IPS-18c (cell line): ENCODE data around the gene DCAF6.

Source experiments
- H3K4me3 ChIP-seq: 2 replicates; pipeline ENCODE4 v1.7.0; 2013; ENCODE audit warnings: low read depth, mild to moderate bottlenecking, low read length, moderate library complexity; ENCODE audit not compliant: insufficient read depth
- H3K9me3 ChIP-seq: one replicate; pipeline ENCODE4 v1.6.1; 2013; ENCODE audit warnings: mild to moderate bottlenecking, low read length, moderate library complexity; ENCODE audit not compliant: control insufficient read depth, insufficient read depth

Gene DCAF6

DNA sequence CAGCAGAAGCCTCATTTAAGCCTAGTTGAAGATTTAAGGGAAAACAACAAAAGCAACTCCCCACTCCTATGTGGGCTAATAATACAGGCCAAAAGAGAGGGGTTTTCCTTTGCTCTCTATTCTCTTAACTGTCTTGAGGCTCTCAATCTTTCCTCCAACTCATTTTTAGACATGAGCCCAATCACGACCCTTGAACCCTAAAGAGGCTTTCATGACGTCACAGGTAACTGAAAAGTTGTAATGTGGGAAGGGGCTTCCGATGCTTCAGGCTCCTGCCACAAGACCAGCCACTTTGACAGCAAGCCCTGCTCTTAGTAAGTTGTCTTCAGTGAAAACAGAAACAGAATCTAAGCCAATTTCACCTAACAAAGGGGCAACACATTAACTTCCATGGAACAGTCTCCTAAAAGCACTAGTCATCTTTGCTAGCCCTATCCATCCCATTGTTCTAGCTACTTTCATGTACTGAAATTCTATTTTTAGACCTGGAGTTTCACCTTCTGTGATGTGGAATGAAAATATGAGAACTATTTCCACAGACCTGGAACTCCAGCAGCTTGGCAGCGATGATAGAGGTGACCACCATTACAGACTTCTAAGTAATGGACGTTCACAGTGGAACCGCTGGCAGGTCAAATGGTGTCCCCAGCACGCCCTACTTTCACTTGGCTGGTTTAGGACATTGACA is 164.0 kb downstream of the DCAF6 start:
- Histone ChIP-seq H3K9me3 (no peaks in the 10 kb centered on the region), H3K4me3 (no peak overlapping the region)

DNA sequence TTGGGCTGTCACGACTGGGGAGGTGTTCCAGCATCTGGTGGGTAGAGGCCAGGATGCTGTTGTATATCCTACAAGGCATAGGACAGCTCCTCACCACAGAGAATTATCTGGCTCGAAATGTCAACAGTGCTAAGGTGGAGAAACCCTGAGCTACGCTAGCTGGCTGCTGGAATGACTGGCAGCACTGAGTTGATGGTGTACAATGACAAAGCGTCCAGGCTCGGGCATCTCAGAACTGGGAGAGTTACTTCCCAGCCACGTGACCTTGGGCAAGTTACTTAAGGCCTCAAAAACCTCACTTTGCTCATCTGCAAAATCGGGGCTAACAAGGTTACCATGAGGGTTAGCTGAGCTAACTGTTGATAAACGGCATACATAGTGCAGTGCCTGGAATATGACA is 164.9 kb downstream of the DCAF6 start:
- Histone ChIP-seq H3K9me3 (no peaks in the 10 kb centered on the region), H3K4me3 (no peak overlapping the region)

DNA sequence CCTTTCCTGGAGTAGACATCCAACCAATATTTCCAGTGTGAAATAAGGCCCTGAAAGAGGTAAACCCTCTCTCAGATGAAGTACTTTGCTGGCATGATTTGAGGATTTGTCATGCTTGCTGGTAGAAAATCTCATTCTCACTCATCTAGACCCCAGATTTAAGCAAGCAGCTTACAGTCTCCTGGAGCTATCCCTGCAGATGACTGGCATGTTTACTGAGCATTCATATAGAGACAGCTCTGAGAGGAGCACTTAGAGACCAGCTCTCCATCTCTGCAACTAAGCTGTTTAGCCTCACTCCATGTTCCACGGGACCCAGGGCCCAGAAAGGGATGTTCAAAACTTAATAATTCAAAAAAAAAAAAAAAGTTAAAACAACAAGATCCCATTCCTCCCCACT is 166.0 kb downstream of the DCAF6 start:
- no peaks in the 10 kb centered on the region for H3K9me3 ChIP-seq
- H3K4me3 ChIP-seq: no peak overlapping the region

DNA sequence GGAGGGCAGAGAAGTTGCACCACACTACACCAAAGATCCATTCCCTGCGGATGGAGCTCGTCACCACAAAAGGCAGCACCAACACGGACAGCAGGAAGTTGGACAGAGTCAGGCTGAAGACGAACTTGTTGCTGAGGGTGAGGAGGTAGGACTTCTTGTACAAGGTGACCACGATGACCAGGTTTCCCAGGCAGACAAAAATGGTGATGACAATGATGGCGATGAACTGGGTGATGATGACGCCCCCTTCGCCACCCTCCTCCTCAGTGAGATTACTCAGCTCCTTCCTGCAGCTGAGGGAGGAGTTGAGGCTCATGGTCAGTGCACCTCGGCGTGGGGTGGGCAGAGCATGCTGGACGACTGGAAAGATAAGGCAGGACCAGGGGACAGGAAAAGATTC is 168.1 kb downstream of the DCAF6 start:
- no peak overlapping the region for H3K4me3 ChIP-seq
- no peaks in the 10 kb centered on the region for H3K9me3 ChIP-seq

DNA sequence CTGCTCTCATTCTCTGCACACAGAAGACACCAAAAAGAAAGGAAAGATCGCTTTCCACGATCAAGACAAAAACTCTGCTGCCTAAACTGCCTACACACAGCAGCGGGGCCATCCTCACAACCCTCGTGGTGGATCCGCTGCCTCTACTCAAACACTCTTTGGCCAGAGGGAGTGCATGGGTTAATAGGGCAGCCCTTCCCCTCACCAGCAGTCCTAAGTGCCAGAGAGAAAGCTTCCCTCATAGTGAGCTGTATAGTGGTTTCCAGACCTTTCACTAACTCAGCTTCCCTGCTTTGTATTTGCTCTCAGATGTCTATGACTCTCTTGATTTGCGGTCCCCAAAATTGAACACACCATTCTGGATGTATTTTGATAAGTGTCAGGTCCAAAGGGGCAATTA is 169.4 kb downstream of the DCAF6 start:
- Histone ChIP-seq H3K4me3 (no peak overlapping the region), H3K9me3 (no peaks in the 10 kb centered on the region)

DNA sequence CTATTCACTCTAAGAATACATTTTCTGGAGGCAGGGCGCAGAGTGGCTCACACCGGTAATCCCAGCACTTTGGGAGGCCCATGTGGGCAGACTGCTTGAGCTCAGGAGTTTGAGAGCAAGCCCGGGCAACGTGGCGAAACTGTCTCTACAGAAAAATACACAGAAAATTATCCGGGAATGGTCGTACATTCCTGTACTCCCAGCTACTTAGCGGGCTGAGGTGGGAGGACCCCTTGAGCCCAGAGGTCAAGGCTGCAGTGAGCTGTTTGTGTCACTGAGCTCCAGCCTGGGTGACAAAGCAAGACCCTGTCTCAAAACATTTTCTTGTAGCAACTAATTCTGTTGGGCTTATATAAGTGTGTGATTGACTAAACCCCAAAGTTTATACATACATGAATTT is 169.8 kb downstream of the DCAF6 start:
- no peaks in the 10 kb centered on the region for H3K9me3 ChIP-seq

DNA sequence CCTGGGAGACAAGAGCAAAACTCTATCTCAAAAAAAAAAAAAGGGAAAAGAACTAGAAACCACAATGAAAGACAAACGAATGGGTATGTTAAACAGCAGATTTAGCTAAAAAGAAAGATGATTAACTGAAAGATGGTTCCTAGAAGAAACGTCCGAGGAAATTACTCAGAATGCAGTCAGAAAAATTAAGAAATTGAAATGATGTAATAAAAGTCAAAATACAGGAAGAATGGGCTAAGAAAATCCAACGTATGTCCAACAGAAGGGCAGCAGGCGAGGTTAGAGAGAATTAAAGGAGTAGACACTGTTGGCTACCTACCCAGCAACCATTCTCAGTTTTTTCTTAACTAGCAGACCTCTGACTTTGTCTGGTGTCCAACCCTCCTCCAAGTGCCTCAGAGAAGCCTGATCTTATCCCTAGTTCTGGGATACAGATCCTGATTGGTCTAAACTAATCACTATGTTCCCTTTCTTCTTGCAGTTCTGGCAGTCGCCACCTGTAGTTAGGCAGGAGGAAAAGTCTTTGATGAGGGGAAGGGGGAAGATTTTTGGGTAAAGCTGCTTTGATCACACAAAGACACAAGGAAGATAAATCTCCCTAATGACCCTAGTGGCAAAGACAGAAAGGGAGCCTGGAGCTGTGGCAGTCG is 174.5 kb downstream of the DCAF6 start:
- H3K4me3 ChIP-seq: no peak overlapping the region
- no peaks in the 10 kb centered on the region for H3K9me3 ChIP-seq

More for the DNA sequence above, 169.8 kb downstream of the DCAF6 start:
- H3K4me3 ChIP-seq: no peak overlapping the region

DNA sequence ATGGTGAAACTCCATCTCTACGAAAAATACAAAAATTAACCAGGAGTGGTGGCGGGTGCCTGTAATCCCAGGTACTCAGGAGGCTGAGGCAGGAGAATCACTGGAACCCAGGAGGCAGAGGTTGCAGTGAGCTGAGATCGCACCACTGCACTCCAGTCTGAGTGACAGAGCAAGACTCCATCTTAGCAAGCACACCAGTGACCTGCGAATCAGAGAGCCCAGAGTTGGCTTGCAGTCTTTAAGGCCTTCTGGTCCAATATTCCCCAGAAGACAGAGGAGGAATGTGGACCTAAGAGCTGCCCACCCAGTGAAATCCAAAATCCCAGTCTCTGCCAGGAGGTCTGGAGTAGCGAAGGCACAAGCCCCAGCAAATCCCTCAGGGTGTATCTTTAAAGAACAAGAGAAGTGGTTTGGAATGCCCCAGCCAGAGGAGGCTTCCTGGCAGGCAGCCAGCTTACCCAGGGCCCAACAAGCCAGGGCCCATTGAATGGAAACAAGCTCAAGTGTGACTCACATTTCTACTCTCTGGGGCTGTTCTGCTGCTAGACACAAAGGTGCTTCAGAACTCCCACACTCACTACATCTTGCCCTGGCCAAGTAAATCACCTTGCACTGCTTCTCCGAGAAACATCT is 176.3 kb downstream of the DCAF6 start:
- H3K9me3 ChIP-seq: no peaks in the 10 kb centered on the region
- H3K4me3 ChIP-seq: no peak overlapping the region

DNA sequence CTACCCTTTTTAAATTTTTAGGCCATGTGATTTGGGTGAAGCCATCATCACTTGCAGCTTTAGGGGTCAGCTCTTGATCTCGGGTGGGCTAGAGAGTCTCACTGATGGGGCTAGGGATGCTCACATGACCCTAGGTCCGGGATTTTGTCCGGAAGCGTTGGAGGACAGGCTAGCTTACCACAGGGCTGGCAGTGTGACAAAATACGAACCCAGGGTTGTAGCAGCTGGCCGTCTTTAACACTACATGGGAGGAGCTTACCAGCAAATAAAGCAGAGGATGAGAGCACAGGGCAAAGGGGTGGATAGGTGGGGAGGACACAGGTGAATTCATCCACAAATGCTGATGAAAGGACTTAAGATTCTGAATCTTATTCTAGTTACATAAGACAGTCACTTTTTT is 178.4 kb downstream of the DCAF6 start:
- H3K4me3 ChIP-seq: no peak overlapping the region
- no peaks in the 10 kb centered on the region for H3K9me3 ChIP-seq

DNA sequence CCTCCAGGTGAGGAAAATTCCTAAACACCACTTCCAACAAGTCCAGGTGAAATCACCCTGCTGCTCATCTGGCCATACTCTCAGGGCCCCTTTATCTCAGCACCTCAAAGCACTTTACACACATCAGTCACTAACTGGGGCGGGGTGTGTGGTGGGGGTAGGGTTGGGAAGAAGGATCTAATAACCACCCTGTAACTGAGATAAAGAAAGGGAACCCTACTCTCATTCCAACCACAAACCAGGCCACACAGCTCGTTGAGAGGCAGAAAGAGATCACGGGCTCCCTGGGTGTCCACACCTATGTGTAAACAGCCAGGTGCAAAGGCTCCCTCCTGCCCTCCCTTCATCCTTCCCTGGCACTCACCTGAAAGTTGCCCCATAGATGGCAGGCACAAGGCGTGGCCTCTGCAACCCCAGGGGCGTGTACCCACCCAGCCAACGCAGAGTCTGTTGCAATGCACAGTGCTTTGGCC is 179.9 kb downstream of the DCAF6 start:
- H3K9me3 ChIP-seq: no peaks in the 10 kb centered on the region
- H3K4me3 ChIP-seq: no peak overlapping the region

DNA sequence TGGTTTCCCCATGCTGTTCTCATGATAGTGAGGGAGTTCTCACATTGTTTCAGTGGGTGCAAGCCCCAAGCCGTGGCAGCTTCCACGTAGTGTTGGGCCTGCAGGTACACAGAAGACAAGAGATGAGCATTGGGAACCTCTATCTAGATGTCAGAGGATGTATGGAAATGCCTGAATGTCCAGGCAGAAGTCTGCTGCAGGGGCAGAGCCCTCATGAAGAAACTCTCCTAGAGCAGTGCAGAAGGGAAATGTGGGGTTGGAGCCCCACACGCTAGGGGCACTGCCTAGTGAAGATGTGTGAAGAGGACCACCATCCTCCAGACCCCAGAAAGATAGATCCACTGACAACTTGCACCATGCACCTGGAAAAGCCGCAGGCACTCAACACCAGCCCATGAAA is 183.3 kb downstream of the DCAF6 start:
- Histone ChIP-seq H3K4me3 (no peak overlapping the region), H3K9me3 (no peaks in the 10 kb centered on the region)

DNA sequence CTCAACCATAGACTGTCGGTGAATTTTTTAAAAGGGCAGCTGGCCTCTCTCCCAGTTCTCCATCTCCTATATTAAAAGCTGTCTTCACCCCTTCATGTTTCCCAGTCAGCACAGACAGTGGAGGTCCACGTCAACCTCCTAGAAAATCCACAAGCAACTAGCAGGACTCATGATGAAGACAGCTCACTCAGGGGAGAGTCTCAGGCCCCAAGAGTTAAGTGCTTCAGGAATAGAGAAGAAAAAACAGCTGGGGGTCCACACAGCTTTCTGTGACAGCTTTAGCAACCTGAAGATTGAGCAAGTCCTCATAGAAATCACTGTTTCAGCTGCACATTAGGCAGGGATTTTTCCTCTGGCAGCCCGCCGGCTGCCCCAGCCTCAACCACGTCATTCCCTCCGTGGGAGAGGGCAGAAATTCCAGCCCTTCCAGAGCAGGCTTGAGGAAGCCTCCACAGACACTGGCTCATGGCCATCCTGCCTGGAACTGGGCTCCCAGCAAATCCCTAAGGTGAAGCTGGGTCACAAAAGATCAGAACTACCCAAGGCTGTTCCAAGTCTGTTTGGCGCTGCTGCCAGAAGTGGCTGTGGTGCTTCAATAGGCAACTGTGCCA is 185.0 kb downstream of the DCAF6 start:
- no peaks in the 10 kb centered on the region for H3K9me3 ChIP-seq

DNA sequence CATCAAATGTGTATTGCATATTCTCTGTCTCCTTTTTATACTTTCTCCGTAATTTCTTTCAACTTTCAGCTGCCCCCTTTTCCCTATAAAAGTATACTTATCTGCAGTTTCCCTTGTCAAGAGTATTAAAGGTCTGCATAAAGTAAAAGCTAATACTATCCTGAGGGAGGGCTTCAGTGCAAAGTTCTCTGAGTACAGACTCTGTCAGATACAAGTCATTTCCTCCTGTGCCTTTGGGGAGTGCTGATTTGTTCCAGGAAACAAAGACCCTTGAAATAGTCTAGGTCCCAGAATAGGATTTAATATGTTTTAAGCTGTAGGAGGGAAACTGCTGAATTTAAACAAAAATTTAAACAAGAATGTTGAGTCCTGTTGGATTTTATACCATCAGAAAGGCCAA is 188.6 kb downstream of the DCAF6 start:
- no peak overlapping the region for H3K4me3 ChIP-seq
- peaks cover 2% of the 10 kb centered on the region for H3K9me3 ChIP-seq

More for the DNA sequence above, 185.0 kb downstream of the DCAF6 start:
- H3K4me3 ChIP-seq: no peak overlapping the region
